ENCODE results near the gene SLC2A2.

DNA sequence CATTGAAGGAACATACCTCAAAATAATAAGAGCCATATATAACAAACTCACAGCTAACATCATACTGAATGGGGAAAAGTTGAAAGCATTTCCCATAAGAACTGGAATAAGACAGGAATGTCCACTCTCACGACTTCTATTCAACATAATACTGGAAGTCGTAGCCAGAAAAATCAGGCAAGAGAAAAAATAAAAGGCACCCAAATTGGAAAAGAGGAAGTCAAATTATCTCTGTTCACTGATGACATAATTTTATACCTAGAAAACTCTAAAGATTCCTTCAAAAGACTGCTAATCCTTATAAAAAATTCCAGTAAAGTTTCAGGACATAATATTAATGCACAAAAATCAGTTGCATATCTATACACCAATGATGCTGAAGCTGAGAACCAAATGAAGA lies 34.9 kb downstream of the SLC2A2 start:
- TF ChIP-seq, protein P1, sequence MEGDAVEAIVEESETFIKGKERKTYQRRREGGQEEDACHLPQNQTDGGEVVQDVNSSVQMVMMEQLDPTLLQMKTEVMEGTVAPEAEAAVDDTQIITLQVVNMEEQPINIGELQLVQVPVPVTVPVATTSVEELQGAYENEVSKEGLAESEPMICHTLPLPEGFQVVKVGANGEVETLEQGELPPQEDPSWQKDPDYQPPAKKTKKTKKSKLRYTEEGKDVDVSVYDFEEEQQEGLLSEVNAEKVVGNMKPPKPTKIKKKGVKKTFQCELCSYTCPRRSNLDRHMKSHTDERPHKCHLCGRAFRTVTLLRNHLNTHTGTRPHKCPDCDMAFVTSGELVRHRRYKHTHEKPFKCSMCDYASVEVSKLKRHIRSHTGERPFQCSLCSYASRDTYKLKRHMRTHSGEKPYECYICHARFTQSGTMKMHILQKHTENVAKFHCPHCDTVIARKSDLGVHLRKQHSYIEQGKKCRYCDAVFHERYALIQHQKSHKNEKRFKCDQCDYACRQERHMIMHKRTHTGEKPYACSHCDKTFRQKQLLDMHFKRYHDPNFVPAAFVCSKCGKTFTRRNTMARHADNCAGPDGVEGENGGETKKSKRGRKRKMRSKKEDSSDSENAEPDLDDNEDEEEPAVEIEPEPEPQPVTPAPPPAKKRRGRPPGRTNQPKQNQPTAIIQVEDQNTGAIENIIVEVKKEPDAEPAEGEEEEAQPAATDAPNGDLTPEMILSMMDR (IDR thresholded peaks at IDR 0.05): no peak
- TF ChIP-seq POLR2A (IDR thresholded peaks at IDR 0.05) (no peak), POLR2AphosphoS5 (IDR thresholded peaks at IDR 0.05) (no peak), EP300 (IDR thresholded peaks at IDR 0.05) (no peak)

All from suprapubic skin (tissue), 4 donors.